ENCODE data around the gene PDE11A.

PDE11A gene

DNA sequence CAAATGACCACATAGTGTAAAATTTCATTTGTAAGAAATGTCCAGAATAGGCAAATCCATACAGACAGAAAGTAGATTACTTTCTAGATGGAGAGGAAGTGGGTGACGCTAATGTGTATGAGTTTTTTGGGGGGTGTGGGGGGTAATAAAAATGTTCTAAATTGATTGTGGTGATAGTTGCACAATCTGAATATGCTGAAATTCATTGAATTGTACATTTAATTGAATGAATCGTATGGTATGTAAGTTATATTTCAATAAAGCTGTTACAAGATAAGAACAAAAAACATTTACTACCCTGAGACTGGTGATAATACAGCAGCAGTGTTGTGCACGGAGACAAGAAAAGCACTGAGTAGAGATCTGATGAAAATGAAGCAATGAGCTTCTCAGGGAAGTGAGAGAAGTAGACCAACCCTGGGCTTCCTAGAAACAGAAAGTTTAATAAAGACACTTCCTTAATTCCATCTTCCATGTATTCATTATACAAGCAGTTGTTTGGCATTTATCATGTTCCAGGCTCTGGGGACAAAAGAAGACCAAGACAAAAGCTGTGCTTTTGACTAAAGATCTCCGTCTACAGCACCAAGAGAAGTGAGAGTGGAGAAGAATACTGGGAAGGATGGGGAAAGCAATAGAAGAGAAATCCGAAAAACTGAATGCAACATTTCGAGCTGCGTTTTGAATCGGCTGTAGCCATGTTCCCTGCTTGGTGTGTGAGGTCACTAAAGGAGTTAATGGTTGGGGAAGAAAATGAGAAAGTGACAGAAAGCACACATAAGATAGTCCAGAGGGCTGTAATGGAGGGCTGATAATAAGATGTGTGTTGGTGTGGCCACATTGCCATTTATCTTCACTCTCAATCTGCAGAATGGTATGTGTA is 1.8 kb upstream of the PDE11A start:
- TF ChIP-seq, protein P1, sequence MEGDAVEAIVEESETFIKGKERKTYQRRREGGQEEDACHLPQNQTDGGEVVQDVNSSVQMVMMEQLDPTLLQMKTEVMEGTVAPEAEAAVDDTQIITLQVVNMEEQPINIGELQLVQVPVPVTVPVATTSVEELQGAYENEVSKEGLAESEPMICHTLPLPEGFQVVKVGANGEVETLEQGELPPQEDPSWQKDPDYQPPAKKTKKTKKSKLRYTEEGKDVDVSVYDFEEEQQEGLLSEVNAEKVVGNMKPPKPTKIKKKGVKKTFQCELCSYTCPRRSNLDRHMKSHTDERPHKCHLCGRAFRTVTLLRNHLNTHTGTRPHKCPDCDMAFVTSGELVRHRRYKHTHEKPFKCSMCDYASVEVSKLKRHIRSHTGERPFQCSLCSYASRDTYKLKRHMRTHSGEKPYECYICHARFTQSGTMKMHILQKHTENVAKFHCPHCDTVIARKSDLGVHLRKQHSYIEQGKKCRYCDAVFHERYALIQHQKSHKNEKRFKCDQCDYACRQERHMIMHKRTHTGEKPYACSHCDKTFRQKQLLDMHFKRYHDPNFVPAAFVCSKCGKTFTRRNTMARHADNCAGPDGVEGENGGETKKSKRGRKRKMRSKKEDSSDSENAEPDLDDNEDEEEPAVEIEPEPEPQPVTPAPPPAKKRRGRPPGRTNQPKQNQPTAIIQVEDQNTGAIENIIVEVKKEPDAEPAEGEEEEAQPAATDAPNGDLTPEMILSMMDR (IDR thresholded peaks at IDR 0.05) = no peak
- TF ChIP-seq ZFX (IDR thresholded peaks at IDR 0.05; ENCODE audit: borderline replicate concordance) = no peak
- H3K27ac ChIP-seq = no peak overlapping the region

DNA sequence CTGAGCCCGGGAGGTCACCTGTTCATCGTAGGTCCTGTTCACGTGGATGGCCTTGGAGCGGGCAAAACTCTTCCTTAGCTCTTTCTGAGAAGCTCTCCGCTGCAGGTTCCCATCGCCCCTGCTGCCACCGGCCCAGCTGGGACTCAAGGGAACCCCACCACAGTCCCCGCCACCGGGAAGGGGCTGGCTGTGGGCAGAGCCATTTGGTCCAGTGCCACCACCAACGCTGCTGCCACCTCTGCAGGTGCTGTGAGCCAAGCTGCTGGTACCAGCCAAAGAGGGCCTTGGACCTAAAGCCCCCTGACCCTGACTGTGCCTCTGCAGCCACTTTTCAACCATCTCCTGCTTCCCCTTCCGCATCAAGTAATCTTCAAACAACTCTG is 586 bp downstream of the PDE11A start:
- H3K27ac ChIP-seq = peak overlapping the region; percentile 68
- TF ChIP-seq, protein P1 (IDR thresholded peaks at IDR 0.05) = no peak
- no peak for TF ChIP-seq ZFX (IDR thresholded peaks at IDR 0.05; ENCODE audit: borderline replicate concordance)

DNA sequence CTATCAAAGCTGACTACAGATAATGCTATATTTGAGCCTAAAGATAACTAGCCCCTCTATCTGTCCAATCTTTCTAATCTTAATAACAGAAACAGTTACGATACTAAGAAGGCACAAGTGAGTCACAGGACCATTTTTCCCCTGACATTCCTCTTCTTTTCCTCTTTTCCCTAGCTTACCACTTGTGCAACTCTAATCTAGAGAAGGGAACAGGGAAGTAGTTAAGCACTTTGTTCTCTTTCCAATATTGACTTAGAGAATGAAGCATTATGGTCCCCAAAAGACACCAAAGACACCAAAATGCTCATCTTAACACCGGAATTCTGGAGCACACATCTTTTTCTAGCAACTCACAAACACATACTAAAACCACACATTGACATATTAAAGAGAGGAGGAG is 1.8 kb downstream of the PDE11A start:
- TF ChIP-seq, protein P1 (IDR thresholded peaks at IDR 0.05) = no peak
- no peak for TF ChIP-seq ZFX (IDR thresholded peaks at IDR 0.05; ENCODE audit: borderline replicate concordance)
- no peak overlapping the region for H3K27ac ChIP-seq

DNA sequence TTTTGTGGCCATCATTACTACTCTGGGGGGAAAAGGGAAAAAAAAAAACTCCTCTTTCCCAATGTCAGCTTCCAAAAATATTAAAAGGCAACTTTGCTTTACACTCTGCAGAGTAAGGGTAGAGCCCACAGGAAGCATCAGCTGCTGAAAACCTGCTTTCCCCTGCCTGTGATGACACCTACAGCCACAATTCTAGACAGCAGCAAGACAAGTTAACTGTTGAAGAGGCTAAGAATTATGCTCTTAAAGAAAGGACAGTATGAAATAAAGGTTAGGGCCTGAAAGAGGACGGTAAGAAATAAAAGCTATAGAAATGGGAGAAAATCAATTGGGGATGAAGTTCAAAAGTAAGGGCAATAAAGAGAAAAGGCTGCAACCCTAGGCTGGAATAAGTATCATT is 3.0 kb downstream of the PDE11A start:
- TF ChIP-seq, protein P1 (IDR thresholded peaks at IDR 0.05) = no peak
- TF ChIP-seq ZFX (IDR thresholded peaks at IDR 0.05; ENCODE audit: borderline replicate concordance) = no peak
- no peak overlapping the region for H3K27ac ChIP-seq

DNA sequence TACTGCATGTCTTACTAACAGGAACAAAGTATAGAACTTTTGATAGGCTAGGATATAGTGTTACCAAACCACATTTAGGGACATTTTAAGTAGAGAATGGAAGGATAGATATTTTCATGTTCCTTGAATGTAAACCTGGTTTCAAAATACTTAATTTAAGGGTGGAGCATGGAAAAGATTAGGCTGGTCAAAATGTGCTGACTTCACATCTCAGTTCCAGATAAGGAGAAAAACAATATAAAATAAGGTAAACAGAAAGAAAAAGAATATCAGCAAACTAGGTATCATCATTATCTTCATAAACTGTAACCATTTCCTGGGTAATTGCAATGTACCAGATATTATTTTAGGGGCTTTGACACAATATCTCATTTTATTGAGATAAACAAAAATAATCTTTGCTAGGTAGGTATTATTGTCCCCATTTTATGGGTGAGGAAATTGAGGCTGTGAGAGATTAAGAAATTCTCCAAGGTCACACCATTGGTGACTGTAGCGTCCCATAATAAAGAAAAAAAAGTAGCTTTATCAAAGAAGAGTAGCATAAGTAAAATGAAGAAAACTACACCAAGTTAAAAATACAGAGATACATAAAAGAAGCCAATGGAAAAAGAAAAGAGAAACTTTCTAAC is 3.6 kb downstream of the PDE11A start:
- H3K27ac ChIP-seq = no peak overlapping the region
- TF ChIP-seq ZFX (IDR thresholded peaks at IDR 0.05; ENCODE audit: borderline replicate concordance) = no peak
- TF ChIP-seq, protein P1 (IDR thresholded peaks at IDR 0.05) = no peak

DNA sequence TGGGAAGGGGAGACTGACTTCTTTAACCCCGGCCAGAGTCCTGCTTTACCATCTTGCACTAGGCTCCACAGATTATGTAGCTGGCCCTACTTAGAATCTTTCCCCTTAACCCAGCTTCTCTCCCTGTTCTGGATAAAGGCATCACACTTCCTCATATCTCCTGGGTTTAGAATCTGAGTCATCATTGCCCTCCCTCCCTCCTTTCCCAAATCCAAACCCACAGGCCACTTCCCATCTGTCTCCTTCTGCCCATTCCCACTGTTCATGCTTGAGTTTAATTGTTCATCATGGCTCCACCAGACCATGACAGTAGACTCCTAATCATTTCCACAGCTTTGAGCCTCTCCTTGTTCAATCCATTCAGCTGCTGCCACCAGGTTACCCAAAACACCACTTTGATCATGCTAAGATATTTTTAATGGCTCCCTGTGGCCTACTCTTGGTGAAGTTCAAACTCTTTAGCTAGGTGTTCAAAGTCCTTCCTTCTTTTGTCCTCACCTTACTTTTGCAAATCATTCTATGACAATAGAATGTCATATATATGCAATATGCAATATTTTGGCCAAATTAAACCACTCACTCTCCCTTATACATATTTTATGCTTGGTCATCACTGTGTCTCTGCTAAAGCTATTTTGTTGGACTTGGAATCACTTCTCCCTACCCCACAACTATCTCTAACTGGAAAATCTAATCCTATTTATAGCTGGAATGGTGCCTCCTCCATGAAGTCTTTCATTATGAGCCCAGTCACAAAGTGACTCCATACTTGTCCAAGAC is 5.5 kb downstream of the PDE11A start:
- TF ChIP-seq, protein P1 (IDR thresholded peaks at IDR 0.05) = no peak
- TF ChIP-seq ZFX (IDR thresholded peaks at IDR 0.05; ENCODE audit: borderline replicate concordance) = no peak
- no peak overlapping the region for H3K27ac ChIP-seq
